Heart right ventricle (tissue), 16 donors: ENCODE results near the gene FXR1. TPM values are rescaled to one million over a fixed set of nuclear protein-coding genes. Genes with fewer than 3 reads are reported as not detected.

Experiments
- ATAC-seq, 8 donors: fragments of 200-7000 bp; cut with Tn5 transposase; one replicate each; pipeline ENCODE4 v1.9.1; 2020; ENCODE audit warnings: mild to moderate bottlenecking in 8 of 8, moderate library complexity in 8 of 8, moderate number of reproducible peaks in 1 of 8
- DNase-seq, 2 donors: peaks; one replicate each; pipeline ENCODE4 v3.0.0-alpha.2; 2020
- H3K27ac ChIP-seq, 10 donors: fragments of 200-600 bp; sonication (generic) in 2 of 10; one replicate each; pipeline versions ENCODE4 v1.5.0 to v1.8.0; 2020 to 2022; ENCODE audit warnings: mild to moderate bottlenecking in 3 of 10
- H3K27me3 ChIP-seq, 7 donors: fragments of 200-600 bp; one replicate each; pipeline ENCODE4 v1.8.0; 2021 to 2022; ENCODE audit warnings: mild to moderate bottlenecking in 2 of 7
- H3K36me3 ChIP-seq, 9 donors: fragments of 200-600 bp; sonication (generic) in 1 of 9; one replicate each; pipeline versions ENCODE4 v1.5.0 to v1.8.0; 2020 to 2022; ENCODE audit warnings: mild to moderate bottlenecking in 2 of 9
- H3K4me1 ChIP-seq, 9 donors: fragments of 200-600 bp; sonication (generic) in 1 of 9; one replicate each; pipeline versions ENCODE4 v1.5.0 to v1.8.0; 2020 to 2022; ENCODE audit warnings: mild to moderate bottlenecking in 4 of 9
- H3K4me3 ChIP-seq, 10 donors: fragments of 200-600 bp; sonication (generic) in 2 of 10; one replicate each; pipeline versions ENCODE4 v1.5.0 to v1.8.0; 2020 to 2022; ENCODE audit warnings: mild to moderate bottlenecking in 7 of 10, moderate library complexity in 2 of 10
- H3K9me3 ChIP-seq, 11 donors: fragments of 200-600 bp in 10 of 11; sonication (generic) in 2 of 11; one replicate each; pipeline versions ENCODE4 v1.5.0 to v1.8.0; 2013 to 2022; ENCODE audit warnings: mild to moderate bottlenecking in 2 of 11, control low read depth in 1 of 11, moderate library complexity in 1 of 11
- CTCF ChIP-seq, 9 donors: fragments of 200-600 bp; sonication (generic) in 2 of 9; IDR thresholded peaks; one replicate each; pipeline versions ENCODE4 v1.5.0 to v1.8.0; 2021 to 2022; ENCODE audit warnings: antibody characterized with exemption in 9 of 9, mild to moderate bottlenecking in 5 of 9, moderate library complexity in 1 of 9
- WGBS, 2 donors: extraction: QIAGEN DNeasy Blood & Tissue Kit; methylation state at CpG; one replicate each; pipeline ENCODE4 v1.1.7; 2013; ENCODE audit warnings: inconsistent platforms in 1 of 2; 5-methylcytosine and 5-hydroxymethylcytosine counted together
- intact Hi-C, 10 donors: fragments of 100-400 bp; cut with DNase I; formaldehyde crosslinking; loops; one replicate each; pipeline versions ENCODE4 v1.11.1 to v1.14.2; 2022
- polyA plus RNA-seq, 2 donors: library from polyadenylated mRNA; stranded (reverse); fragments of 200-250 nt; gene quantifications; one replicate each; pipeline ENCODE4 v1.2.3, GENCODE V29; 2013
- total RNA-seq, 10 donors: library from RNA; stranded (reverse); fragmentation: NEBNext Ultra II Directional in 3 of 10; extraction: Animal tissue kit (Norgen Biotek cat#: 25700) in 3 of 10; gene quantifications; one replicate each; pipeline versions ENCODE4 v1.2.1 to v1.2.4, GENCODE V29; 2021 to 2023
- donor health status: Arrhythmogenic right ventricular cardiomyopathy.
- donor health status: ischemic (EF 13 %, LVEDD 7.1; RV severe dilation, severe dysfunction).
- donor health status: healthy with polysubstance abuse.
- donor health status: DM: no; HTN: yes; CAD: no.
- donor health status: DM: no; HTN: no; CAD: no.
- donor health status: ischemic (EF 25% LVEDD 6.9; RV normal size, moderate dysfunction).
- donor health status: ischemic (EF 25% LVEDD 5.7; RV mildly dilated, moderate dysfunction).
- donor health status: healthy.
- donor health status: DM: yes; HTN: yes; CAD: no.
- donor health status: Ischemic cardiomyopathy.
- donor health status: ischemic (EF 35%, LVEDD 5.7; RV mildly dilated, moderate dysfunction).
- donor health status: nonischemic (EF 11% LVEDD 7.7; RV severe dilation, severe dysfunction).
- donor health status: DM: yes; HTN: yes; CAD: no.
- donor health status: PGD.
- donor health status: ischemic (EF 29% LVEDD 5.4; RV normal size, mild dysfunction).
- donor health status: nonischemic (EF 23%, LVEDD 6.1; RV moderate dilation, normal function).

Gene FXR1
- total and polyA plus RNA-seq, 12 donors: 69.6 to 314 (median 268) TPM

GRCh38 chr3:180934638-180935037, 22.2 kb downstream of the FXR1 start:
- intact Hi-C loops: no loop called here
- WGBS, 2 donors: 96 to 98% methylated on average over 1 of the region's 1 CpG
- no peak overlapping the region for H3K4me3 ChIP-seq
- no peaks in the 10 kb centered on the region for H3K27me3 ChIP-seq
- ATAC-seq (no peak), DNase-seq (no peak)
- peaks cover 0 to 54% (median 0%) of the 10 kb centered on the region in 9 donors for H3K36me3 ChIP-seq
- H3K4me1 ChIP-seq: peaks cover 0 to 38% (median 14%) of the 10 kb centered on the region in 9 donors
- no peaks in the 10 kb centered on the region for H3K9me3 ChIP-seq
- no peak overlapping the region for H3K27ac ChIP-seq
- no peak for TF ChIP-seq CTCF (IDR thresholded peaks at IDR 0.05)

DNA sequence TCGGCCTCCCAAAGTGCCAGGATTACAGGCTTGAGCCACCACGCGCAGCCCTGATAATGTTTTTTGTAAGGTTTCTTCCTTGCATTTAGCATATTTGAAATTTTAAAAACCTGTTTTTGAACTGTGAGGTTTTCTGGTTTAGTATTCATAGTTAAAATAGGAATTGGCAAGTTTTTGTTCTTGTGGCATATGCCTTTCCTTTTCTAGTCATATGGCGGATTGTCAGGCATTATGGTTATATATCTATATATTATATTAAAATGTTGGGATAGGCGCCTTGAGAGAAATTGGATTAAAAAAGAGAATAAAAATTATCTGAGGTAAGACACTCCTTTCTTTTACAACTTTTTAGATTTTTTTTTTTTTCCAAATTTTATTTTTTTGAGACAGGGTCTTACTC, 28.4 kb downstream of the FXR1 start:
- peaks cover 0 to 94% (median 0%) of the 10 kb centered on the region in 9 donors for H3K36me3 ChIP-seq

GRCh38 chr3:180947761-180948390, 35.4 kb downstream of the FXR1 start:
- WGBS, 2 donors: 78 to 93% methylated on average over 4 of the region's 4 CpGs
- DNase-seq: no peak

More for the DNA sequence above, 28.4 kb downstream of the FXR1 start:
- no peaks in the 10 kb centered on the region for H3K27me3 ChIP-seq
- WGBS, 2 donors: 99 to 100% methylated on average over 5 of the region's 5 CpGs
- TF ChIP-seq CTCF (IDR thresholded peaks at IDR 0.05): no peak
- ATAC-seq (no peak), DNase-seq (no peak)
- H3K9me3 ChIP-seq: no peaks in the 10 kb centered on the region
- H3K4me3 ChIP-seq: no peak overlapping the region
- intact Hi-C loops: no loop called here
- peaks cover 0 to 4% (median 0%) of the 10 kb centered on the region in 9 donors for H3K4me1 ChIP-seq
- H3K27ac ChIP-seq: no peak overlapping the region

GRCh38 chr3:180959691-180960090, 47.2 kb downstream of the FXR1 start:
- intact Hi-C loops: no loop called here
- H3K27ac ChIP-seq: no peak overlapping the region
- no peak for TF ChIP-seq CTCF (IDR thresholded peaks at IDR 0.05)
- peaks cover 0 to 100% (median 63%) of the 10 kb centered on the region in 9 donors for H3K36me3 ChIP-seq
- no peak overlapping the region for H3K4me3 ChIP-seq
- H3K9me3 ChIP-seq: no peaks in the 10 kb centered on the region
- 95 to 98% methylated on average over 1 of the region's 1 CpG for WGBS, 2 donors
- ATAC-seq (no peak), DNase-seq (no peak)
- H3K4me1 ChIP-seq: peaks cover 0 to 7% (median 0%) of the 10 kb centered on the region in 9 donors
- H3K27me3 ChIP-seq: no peaks in the 10 kb centered on the region

More at GRCh38 chr3:180947761-180948390, 35.4 kb downstream of the FXR1 start:
- Histone ChIP-seq H3K27ac (no peak overlapping the region), H3K4me3 (no peak overlapping the region), H3K27me3 (no peaks in the 10 kb centered on the region), H3K9me3 (no peaks in the 10 kb centered on the region), H3K36me3 (peaks cover 0 to 99% (median 32%) of the 10 kb centered on the region in 9 donors), H3K4me1 (no peaks in the 10 kb centered on the region)
- intact Hi-C loops: no loop called here
- no peak for TF ChIP-seq CTCF (IDR thresholded peaks at IDR 0.05)
- no peak for ATAC-seq
